Muscle layer of colon (tissue), 2 donors: Measurements from ENCODE around the gene CUBN.

Experiments used
- H3K27ac ChIP-seq: one replicate; pipeline ENCODE4 v1.7.0; 2013; ENCODE audit warnings: low read depth, mild to moderate bottlenecking, low read length, moderate library complexity
- H3K27me3 ChIP-seq, 2 donors: one replicate each; pipeline ENCODE4 v1.7.0; 2013; ENCODE audit warnings: low read length in 2 of 2, mild to moderate bottlenecking in 2 of 2; ENCODE audit not compliant: insufficient read depth in 2 of 2, control insufficient read depth in 1 of 2
- H3K36me3 ChIP-seq: one replicate; pipeline ENCODE4 v1.7.0; 2013; ENCODE audit warnings: mild to moderate bottlenecking, low read length; ENCODE audit not compliant: insufficient read depth
- H3K4me1 ChIP-seq: one replicate; pipeline ENCODE4 v1.7.0; 2013; ENCODE audit warnings: mild to moderate bottlenecking, low read length; ENCODE audit not compliant: insufficient read depth
- H3K4me3 ChIP-seq, 2 donors: one replicate each; pipeline ENCODE4 v1.7.0; 2013; ENCODE audit warnings: low read length in 2 of 2, low read depth in 1 of 2, mild to moderate bottlenecking in 1 of 2, moderate library complexity in 1 of 2
- H3K9ac ChIP-seq: one replicate; pipeline ENCODE4 v1.7.0; 2013; ENCODE audit warnings: low read length
- H3K9me3 ChIP-seq: one replicate; pipeline ENCODE4 v1.7.0; 2013; ENCODE audit warnings: mild to moderate bottlenecking, low read length
- donor health status: abdominal sarcoma.
- donor health status: Adenocarcinoma of cecum.

CUBN gene

DNA sequence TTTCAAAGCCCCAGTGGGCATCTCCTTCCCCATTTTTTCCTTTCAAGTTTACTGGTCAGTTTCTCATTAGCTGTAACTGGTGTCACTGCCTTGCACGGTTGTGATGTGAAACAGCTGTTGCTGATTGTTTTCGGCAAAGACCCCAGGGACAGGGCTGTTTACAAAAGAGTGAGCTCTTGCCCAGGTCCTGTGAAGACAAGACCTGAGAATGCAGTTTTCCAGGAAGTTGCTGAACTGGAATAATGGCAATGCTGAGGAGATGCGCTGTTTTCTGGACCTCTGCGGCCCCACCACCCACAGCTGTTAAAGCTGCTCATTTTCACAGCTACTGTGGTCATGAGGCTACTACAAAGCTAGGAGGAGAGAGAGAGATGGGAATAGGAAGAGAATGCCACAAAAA lies 195.8 kb downstream of the CUBN start:
- Histone ChIP-seq H3K4me1 (no peaks in the 10 kb centered on the region), H3K9ac (no peak overlapping the region), H3K27me3 (no peaks in the 10 kb centered on the region), H3K27ac (no peak overlapping the region), H3K36me3 (no peaks in the 10 kb centered on the region), H3K4me3 (no peak overlapping the region), H3K9me3 (no peaks in the 10 kb centered on the region)

DNA sequence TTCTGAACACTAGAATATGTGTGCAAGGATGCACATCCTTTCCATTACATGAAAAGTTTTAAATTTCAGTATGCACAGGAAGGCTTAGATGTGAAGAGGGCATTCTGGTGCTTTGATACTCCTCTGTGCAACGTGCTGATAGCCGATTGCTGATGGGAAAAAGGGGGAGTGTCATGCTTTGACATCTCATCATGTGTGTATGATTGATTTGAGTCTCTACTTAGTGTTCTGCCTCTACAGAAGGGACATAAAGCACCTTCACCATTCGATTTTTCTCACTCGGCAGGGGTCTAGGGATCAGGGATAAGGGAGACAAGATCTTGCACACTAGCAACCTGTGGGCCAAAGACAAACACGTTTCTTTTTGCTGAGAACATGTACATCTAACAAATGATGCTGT lies 197.7 kb downstream of the CUBN start:
- H3K27ac ChIP-seq, result no peak overlapping the region
- H3K9ac ChIP-seq, result no peak overlapping the region
- H3K9me3 ChIP-seq, result no peaks in the 10 kb centered on the region

DNA sequence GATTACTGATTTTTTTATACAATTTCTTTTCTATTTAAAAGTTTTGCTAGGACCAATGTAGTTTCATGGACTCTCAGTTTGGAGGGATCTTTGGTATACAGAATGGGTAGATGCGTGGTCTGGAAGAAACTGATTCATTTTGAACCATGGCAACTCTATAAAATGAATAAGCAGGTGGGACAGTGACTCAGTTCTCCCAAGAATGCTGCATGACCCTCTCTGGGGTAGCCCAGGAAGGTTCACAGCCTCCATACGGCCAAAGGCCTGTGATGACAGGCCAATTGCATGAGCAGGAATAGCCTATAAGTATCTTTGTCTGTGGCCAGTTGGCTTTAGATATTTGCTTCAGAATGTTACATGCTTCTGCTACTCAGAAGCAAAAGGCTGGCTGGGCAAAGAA lies 199.1 kb downstream of the CUBN start:
- Histone ChIP-seq H3K4me3 (no peak overlapping the region), H3K9ac (no peak overlapping the region)

More for the DNA sequence above, 197.7 kb downstream of the CUBN start:
- Histone ChIP-seq H3K27me3 (no peaks in the 10 kb centered on the region), H3K36me3 (no peaks in the 10 kb centered on the region), H3K4me1 (no peaks in the 10 kb centered on the region), H3K4me3 (no peak overlapping the region)

DNA sequence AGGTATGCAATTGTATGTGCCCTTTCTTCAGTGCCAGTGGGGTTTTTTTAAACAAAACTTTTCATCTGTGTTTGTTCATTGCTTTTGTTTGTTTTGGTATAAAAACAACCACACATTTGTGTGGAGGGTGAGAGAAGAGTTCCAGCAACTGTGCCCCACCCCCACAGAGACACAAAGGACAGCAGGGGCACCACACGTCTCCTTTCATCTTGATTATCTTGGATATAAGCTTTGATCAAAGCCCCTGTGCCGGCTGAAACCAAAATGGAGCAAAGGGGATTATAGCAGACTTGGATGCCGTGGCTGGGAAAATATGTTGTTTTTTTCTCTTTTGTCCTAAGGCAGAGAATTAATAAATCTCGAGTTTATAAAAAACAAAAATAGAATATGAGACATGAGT lies 200.5 kb downstream of the CUBN start:
- no peak overlapping the region for H3K9ac ChIP-seq
- no peak overlapping the region for H3K4me3 ChIP-seq
- H3K4me1 ChIP-seq, result no peaks in the 10 kb centered on the region
- H3K9me3 ChIP-seq, result no peaks in the 10 kb centered on the region
- H3K27me3 ChIP-seq, result no peaks in the 10 kb centered on the region
- no peak overlapping the region for H3K27ac ChIP-seq
- no peaks in the 10 kb centered on the region for H3K36me3 ChIP-seq

More for the DNA sequence above, 199.1 kb downstream of the CUBN start:
- Histone ChIP-seq H3K9me3 (no peaks in the 10 kb centered on the region), H3K27me3 (no peaks in the 10 kb centered on the region), H3K36me3 (no peaks in the 10 kb centered on the region), H3K27ac (no peak overlapping the region), H3K4me1 (no peaks in the 10 kb centered on the region)

DNA sequence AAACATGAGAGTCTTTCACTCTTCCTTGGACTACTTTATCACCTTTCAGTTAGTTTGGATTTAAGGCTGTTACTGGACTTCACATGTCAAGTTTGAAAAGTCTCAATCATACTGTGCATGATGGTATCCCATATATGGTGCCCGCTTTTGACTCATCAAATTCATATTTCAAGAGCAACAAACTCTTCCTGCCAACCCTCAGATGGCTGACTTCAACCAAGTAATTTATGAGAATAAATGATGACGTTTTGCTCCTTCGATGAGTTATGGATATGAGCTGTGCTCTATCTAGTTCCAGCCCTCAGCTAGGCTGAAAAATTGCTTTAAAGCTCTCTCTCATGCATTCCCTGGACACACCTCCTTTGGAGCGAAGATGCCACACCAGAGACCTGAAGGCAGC lies 202.1 kb downstream of the CUBN start:
- Histone ChIP-seq H3K27me3 (no peaks in the 10 kb centered on the region), H3K9me3 (no peaks in the 10 kb centered on the region), H3K36me3 (no peaks in the 10 kb centered on the region)

DNA sequence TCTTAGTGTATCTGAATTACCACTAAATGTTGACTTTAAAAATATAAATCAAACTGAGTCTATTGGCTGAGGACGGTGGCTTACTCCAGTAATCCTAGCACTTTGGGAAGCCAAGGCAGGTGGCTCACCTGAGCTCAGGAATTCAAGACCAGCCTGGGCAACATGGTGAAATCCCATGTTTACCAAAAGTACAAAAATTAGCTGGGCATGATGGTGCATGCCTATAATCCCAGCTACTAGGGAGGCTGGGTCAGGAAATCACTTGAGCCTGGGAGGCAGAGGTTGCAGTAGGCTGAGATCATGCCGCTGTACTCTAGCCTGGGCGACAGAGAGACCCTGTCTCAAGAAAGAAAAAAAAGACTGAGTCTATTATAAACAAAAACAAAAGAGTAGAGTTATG lies 205.9 kb downstream of the CUBN start:
- H3K27me3 ChIP-seq, result no peaks in the 10 kb centered on the region
- H3K27ac ChIP-seq, result no peak overlapping the region
- no peaks in the 10 kb centered on the region for H3K9me3 ChIP-seq
- H3K9ac ChIP-seq, result no peak overlapping the region
- H3K36me3 ChIP-seq, result no peaks in the 10 kb centered on the region
- no peak overlapping the region for H3K4me3 ChIP-seq
- no peaks in the 10 kb centered on the region for H3K4me1 ChIP-seq

More for the DNA sequence above, 202.1 kb downstream of the CUBN start:
- Histone ChIP-seq H3K27ac (no peak overlapping the region), H3K9ac (no peak overlapping the region), H3K4me1 (no peaks in the 10 kb centered on the region), H3K4me3 (no peak overlapping the region)

DNA sequence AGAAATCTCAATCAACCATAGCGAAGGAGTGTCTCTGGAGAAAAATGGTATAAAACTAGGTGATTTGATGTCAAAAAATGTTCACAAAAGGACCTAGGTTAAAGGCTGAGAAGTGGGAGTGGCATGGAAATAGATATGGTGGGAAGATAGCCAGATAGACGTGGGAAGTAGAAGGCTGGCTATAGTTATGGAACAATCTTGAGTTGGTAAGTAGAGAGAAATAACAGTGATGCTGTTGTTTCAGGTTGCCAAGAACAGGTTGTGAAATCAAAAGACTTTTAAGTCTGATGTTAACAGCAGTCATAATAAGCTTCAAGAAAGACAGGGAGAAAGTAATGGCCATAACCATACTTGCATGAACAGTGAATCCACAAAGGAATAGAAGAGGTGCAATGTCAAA lies 206.3 kb downstream of the CUBN start:
- Histone ChIP-seq H3K4me3 (no peak overlapping the region), H3K27ac (no peak overlapping the region)

DNA sequence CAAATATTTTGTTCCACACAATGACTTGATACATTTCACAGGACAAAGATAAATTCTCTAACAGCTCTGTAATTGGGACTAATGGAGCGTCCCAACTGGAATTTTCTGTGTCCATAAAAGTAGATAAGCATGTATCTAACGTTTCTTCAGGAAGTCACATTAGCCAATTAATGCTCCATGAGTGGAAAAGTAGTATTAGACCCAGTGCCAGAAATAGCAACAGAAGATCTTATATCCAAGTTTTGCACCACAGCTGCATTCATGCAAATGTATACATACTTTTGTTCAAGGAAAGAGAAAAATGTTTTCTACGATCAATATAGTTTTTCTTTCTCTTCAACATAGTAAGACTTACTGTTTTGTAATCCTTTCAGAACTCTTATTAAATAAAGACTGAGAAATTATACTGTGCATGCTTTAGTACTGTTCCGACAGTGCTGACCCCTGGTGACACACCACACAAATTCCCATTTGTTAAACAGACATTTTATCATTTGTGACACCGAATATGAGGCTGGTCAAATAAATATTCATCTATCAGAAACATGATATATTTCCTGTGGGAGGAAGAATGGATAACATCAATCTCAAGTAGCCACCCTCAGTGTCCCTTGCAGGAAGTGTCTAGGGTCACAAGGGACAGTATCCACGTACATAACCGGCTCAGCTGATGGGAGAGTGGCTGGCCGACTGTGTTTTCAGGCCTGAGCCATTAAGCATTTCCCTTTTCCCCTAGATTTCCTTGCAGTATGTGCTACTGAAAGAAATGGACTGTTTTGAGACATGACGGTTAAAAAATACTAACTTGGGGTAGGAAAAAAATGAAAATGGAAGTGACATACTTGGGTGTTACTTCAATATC lies 210.3 kb downstream of the CUBN start:
- Histone ChIP-seq H3K27me3 (no peaks in the 10 kb centered on the region), H3K36me3 (no peaks in the 10 kb centered on the region), H3K9me3 (no peaks in the 10 kb centered on the region), H3K27ac (no peak overlapping the region), H3K9ac (no peak overlapping the region), H3K4me1 (no peaks in the 10 kb centered on the region), H3K4me3 (no peak overlapping the region)

More for the DNA sequence above, 206.3 kb downstream of the CUBN start:
- Histone ChIP-seq H3K36me3 (no peaks in the 10 kb centered on the region), H3K9me3 (no peaks in the 10 kb centered on the region), H3K27me3 (no peaks in the 10 kb centered on the region), H3K4me1 (no peaks in the 10 kb centered on the region), H3K9ac (no peak overlapping the region)

DNA sequence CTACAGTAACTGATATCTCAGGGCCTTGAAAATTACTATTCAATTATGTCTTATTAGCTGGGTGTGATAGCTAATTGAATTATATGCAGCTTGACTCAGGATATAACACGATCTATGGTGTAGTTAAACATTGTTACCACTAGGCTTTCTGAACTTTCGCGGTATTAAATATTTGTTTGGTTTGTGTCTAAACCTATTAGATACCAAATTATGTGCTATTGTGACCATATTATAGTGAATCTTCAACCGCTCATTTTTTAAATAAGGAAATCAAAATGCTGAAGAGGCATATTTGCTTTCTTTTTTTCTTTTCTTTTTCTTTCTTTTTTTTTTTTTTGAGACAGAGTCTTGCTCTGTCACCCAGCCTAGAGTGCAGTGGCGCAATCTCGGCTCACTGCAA lies 213.1 kb downstream of the CUBN start:
- H3K9me3 ChIP-seq, result no peaks in the 10 kb centered on the region
- no peak overlapping the region for H3K27ac ChIP-seq
- H3K4me3 ChIP-seq, result no peak overlapping the region
- no peak overlapping the region for H3K9ac ChIP-seq
- H3K27me3 ChIP-seq, result no peaks in the 10 kb centered on the region
- no peaks in the 10 kb centered on the region for H3K36me3 ChIP-seq
- H3K4me1 ChIP-seq, result no peaks in the 10 kb centered on the region

DNA sequence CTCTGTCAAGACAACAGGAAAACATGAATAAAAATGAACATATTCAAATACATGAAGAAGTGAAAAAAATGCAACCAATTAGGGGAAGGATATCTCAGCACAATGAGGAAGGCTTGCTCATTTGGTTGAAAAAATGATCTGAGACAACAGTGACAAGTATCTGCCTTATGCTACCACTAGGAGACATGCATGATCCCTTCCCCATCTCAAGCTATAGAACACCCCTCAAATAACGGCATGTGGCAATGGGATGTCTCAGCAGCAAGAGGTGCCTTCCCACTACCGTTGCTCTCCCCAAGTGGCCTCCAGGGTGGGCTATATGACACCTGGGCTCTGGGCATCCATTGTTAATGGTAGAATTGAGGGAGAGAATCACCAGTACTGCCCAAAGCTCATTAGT lies 214.3 kb downstream of the CUBN start:
- no peak overlapping the region for H3K9ac ChIP-seq
- no peaks in the 10 kb centered on the region for H3K4me1 ChIP-seq
- H3K9me3 ChIP-seq, result no peaks in the 10 kb centered on the region
- no peaks in the 10 kb centered on the region for H3K36me3 ChIP-seq
- H3K27me3 ChIP-seq, result no peaks in the 10 kb centered on the region
- no peak overlapping the region for H3K27ac ChIP-seq
- no peak overlapping the region for H3K4me3 ChIP-seq

DNA sequence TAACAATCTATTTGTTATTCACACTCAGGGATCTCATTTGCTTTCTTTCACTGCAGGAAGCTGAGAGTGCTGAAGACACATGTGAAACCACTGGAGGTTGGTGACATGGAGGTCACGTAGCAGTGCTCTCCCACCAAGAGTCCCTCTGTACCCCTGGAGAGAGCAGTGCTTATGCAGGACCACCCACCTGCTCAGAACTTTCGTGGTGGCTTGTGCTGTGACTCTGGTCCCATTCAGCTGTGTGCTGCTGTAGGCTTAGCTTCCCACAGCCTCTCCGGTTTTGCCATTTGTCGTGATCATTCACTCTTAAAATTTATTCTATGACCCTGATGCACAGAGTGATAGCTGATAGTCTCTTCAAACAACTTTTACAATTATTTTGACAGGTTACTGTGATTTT lies 216.3 kb downstream of the CUBN start:
- no peaks in the 10 kb centered on the region for H3K4me1 ChIP-seq
- H3K9me3 ChIP-seq, result no peaks in the 10 kb centered on the region
- no peak overlapping the region for H3K9ac ChIP-seq
- no peak overlapping the region for H3K27ac ChIP-seq
- H3K36me3 ChIP-seq, result no peaks in the 10 kb centered on the region
- no peaks in the 10 kb centered on the region for H3K27me3 ChIP-seq
- no peak overlapping the region for H3K4me3 ChIP-seq

DNA sequence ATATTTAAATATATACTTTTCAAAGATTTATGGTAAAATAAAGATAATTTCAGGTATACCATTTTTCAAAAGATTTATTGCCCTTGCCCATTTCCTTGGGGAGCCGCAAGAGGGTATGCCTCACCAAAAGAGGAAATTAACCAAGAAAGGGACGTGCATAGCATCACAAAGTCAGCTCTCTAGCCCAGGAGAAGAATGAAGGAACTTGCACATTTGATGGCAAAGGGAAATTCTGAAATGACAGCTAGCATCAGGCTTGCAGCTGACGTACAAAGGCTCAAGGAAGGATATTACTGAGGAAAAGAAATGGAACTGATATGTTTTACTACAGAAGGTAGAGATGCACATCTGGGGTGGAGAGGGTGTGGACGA lies 218.8 kb downstream of the CUBN start:
- no peak overlapping the region for H3K9ac ChIP-seq
- H3K27me3 ChIP-seq, result no peaks in the 10 kb centered on the region
- H3K4me3 ChIP-seq, result no peak overlapping the region
- no peaks in the 10 kb centered on the region for H3K4me1 ChIP-seq
- H3K27ac ChIP-seq, result no peak overlapping the region
- H3K36me3 ChIP-seq, result no peaks in the 10 kb centered on the region
- no peaks in the 10 kb centered on the region for H3K9me3 ChIP-seq
